GM18517 (cell line): ENCODE data around the gene CXCR2.
"Not testable (repeated sequence)": the region's sequence is repeated elsewhere in the genome, so short reads cannot be mapped to it uniquely, and the experiment has no call there.

Experiments
- ATAC-seq: cut with Tn5 transposase; IDR thresholded peaks from one replicate; pipeline ENCODE4 v1.9.1; 2021; ENCODE audit warnings: mild to moderate bottlenecking, moderate library complexity; ENCODE audit not compliant: unreplicated experiment

CXCR2 gene

DNA sequence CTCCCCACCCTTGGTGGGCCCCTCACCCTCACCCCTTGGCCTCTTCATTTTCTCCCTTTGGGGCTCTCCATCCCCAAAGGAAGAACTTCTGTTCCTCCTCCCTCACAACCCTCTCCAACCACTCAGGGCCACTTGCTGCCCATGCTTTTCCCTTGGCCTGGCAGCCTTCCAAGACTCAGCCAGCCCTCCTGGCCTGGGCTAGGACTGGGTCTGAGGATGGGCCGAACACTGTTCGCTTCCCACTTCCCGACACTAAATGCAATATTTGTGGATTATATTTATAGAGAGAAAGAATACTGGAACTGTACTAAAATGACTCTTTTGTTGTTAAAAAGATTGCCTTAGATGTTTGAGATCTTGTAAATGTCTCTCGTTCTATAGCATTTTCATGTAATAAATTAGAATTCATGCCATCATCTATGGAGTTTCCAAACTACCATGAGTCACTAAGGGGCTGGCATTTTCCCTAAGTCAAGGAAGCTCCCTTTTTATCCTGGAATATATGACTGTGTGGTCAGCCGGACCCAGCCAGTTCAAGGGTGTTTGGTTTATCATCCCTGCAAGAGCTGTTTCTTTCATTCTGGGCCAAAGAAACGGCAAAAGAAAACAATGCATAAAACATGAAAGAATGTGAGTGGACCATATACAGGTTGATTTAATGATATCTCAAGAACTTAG lies 3.8 kb downstream of the CXCR2 start:
- no peak for ATAC-seq

DNA sequence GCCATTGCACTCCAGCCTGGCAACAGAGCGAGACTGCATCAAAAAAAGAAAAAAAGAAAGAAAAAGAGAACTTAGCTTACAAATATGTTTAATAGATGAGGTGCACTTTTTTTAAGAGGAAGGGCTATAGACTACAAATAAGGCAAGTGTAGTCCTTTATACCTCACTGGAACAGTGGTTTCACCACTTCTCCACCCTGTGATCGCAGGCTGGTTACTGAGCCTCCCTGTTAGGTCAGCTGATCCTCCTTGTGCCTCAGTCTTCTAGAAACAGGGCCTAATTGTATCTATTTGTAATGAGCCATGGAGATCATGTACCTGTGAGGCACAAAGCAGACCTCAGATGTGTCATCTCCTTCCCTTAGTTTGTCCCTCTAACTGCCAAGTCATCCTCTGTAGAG lies 4.5 kb downstream of the CXCR2 start:
- no peak for ATAC-seq

DNA sequence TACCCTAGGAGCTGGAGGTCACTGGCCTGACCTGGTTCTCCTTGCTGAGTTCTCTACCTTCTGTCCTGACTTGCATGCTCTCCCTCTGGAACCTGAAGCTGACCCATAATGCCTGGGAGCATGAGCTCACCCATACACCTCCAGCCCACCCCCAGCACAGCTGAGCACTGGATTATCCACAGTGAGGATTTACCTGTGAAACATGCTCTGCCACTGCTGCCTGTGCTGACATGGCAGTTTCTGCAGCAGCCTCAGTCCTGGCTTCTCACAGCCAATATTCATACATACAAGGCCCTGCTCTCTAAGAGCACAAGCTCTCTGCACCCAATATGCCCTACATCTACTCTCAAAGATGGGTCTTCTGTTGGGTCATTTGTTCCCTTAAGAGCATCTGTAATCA lies 5.0 kb downstream of the CXCR2 start:
- no peak for ATAC-seq

DNA sequence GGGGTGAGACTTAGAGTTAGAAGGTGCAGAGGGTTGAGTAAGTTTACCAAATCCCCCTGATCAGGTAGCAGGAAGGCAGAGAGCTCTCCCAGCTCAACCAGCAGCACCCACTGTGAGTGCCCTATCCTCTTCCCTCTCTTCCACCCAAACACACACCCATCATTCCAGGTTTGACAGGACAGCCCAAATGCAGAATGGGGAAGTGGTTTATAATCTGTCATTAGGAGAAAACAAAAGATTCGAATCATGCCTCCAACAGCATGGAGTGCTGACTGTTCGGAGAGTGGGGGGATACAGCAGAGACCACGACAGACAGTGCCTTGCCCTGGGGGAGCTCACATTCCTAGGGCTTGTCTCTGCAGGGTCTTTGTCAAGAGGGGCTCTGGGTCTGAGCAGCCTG lies 11.7 kb downstream of the CXCR2 start:
- ATAC-seq, result no peak

GRCh38 chr2:218138047-218138446 lies 12.2 kb downstream of the CXCR2 start:
- ATAC-seq, result no peak

- ATAC-seq, result no peak
These were observed 19.3 kb downstream of the CXCR2 start for GRCh38 chr2:218145124-218145523.

GRCh38 chr2:218146056-218146455 lies 20.2 kb downstream of the CXCR2 start:
- no peak for ATAC-seq

GRCh38 chr2:218149098-218149497 lies 23.3 kb downstream of the CXCR2 start:
- no peak for ATAC-seq

DNA sequence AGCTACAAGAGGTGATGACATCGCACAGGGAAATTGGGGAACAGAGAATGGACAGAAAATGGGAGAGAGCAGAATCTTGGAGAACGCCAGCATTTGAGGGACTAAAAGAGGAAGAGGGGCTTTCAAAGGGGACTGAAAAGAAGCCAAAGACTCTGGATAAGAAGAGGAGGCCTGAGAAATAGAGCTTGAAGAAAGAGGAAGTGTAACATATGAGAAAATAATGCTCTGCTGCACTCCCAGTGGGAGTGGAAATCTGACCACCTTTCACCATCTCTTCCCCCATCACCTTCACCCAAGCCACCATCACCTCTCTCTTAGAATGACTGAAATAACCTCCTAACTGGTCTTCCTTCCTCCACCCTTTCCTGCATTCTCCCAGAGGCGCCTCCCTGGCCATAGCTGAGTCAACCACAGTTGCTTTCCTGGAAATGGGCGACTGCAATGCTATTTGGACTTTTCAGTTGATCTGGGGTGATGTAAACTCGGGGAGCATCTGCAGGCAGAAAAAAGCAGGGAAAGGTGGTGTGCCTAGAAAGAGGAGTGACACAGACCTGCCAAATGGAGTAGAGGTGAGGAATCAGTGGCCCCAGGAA lies 24.1 kb downstream of the CXCR2 start:
- no peak for ATAC-seq

DNA sequence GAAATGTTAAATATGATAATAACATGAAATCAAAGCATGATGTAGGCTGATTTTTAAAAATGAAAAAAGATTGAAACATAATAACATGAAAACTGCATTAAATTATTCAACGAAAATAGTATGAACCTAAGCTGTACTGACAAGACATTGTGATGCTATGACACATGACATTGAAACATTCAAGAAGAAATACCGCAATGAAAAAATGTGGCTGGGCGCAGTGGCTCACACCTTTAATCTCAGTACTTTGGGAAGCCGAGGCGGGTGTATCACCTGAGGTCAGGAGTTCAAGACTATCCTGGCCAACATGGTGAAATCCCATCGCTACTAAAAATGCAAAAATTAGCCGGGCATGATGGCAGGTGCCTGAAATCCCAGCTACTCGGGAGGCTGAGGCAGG lies 26.3 kb downstream of the CXCR2 start:
- no peak for ATAC-seq

GRCh38 chr2:218152777-218153176 lies 26.9 kb downstream of the CXCR2 start:
- ATAC-seq, result no peak

DNA sequence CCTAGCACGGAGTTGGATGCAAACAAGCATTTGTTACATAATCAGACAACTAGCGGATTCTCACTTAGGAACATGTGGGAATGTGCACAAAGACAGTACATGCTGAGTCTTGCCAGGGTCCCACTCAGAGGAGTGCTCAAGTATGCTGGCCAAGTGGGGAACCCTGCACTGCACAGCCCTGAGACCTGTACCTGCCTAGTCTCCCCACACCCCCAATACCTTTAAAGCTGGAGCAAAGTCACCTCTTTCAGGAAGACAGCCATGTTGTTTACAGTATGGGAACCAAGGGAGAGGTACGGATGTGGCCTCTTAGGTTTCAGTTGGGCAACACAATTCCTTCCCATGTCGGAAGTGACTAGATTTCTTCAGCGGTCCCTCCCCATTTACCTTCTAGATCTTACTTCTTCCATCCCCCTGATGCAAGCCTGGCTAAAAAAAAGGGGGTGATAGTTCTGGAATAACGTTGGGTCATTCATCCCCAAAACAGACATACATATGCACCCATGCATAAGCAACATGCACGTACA lies 30.2 kb downstream of the CXCR2 start:
- no peak for ATAC-seq

DNA sequence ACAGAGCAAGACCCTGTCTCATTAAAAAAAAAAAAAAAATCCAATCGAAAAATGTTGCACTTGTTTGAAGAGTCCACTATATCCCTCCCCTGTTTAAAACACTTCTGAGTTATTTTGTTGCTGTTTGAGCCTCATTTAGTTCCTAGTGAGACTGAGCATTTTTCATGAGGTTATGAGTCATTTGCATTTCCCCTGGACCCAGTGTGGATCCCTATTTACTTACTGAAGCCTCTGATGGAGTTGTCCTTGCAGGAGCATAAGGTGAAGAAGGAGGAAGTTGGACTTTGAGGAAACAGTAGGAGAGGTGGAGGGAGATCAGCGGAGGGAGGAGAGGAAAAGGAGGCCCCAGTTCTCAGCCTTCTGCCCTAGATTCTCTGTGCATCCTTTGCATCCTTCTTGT lies 35.8 kb downstream of the CXCR2 start:
- no peak for ATAC-seq

DNA sequence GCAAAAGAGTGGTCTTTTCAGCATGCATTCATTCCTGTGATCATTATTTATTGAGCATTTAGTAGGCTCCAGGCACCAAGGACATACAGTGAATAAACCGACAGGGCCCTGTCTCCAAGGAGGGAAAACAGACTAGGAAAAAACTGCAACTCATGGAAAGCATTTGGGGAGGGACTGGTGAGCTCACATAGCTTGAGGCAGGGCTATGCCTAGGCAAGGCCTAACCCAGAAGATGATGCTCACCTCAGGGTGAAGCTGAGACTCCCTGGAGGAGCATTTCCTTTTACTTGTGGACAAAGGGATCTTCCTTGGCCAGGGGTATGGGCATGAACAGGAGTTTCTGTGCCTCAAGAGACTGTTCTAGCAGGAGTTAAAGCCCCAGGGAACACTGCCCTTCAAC lies 37.0 kb downstream of the CXCR2 start:
- ATAC-seq, result no peak

- ATAC-seq, result no peak
These were observed 41.0 kb downstream of the CXCR2 start, which contains the start of gene CXCR1 for GRCh38 chr2:218166791-218167190. TSS of gene CXCR1 (minus strand) at chr2:218166962. CDS start at chr2:218165211, 1,751 bp downstream.

DNA sequence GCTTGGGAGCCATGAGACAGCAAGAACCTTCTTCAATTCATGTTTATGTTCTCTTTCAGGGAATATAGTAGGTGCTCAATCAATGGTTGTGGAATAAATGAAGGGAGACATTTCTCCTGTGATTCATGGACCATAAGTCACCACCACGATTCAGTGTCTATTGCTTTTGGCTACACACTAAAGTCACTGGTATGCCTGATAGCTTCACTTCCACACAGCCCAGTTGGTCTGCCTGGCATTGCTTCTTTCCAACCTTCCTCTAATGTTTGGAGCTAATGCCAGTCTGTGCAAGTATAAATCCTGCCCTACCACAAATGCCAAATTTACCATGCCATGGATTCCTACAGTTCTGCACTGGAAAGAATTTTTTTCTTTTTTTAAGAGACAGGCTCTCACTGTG lies 42.2 kb downstream of the CXCR2 start:
- ATAC-seq, result no peak

GRCh38 chr2:218168635-218169462 lies 43.0 kb downstream of the CXCR2 start:
- no peak for ATAC-seq

- no peak for ATAC-seq
These were observed 44.1 kb downstream of the CXCR2 start for GRCh38 chr2:218169757-218170546.

GRCh38 chr2:218171744-218172143 lies 45.9 kb downstream of the CXCR2 start:
- ATAC-seq, result not testable (repeated sequence)

GRCh38 chr2:218172845-218173244 lies 47.0 kb downstream of the CXCR2 start:
- no peak for ATAC-seq

DNA sequence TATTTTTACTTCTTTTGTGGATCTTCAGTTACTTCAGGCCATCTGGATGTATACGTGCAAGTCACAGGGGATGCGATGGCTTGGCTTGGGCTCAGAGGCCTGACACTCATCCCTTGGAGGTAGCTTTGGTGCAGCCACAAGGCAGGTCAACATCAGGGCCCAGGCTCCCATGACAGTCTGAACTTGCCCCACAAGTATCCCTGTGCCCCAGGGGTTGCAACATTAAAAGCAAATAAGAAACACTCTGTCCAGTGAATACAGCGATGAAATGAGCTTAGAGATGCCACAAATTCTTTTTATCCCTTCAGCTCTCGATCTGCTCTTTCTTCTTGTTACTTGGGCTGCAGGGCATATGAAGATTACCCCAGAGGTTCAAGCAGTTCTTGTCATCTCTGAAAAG lies 54.0 kb downstream of the CXCR2 start:
- no peak for ATAC-seq
